ENCODE results near the gene CCNJL. TPM values are rescaled to one million over a fixed set of nuclear protein-coding genes. Genes with fewer than 3 reads are reported as not detected.
"Not testable (repeated sequence)": the region's sequence is repeated elsewhere in the genome, so short reads cannot be mapped to it uniquely, and the experiment has no call there.

CCNJL gene
- total RNA-seq, 1 donor = 0.94 TPM

- Histone ChIP-seq H3K4me3 (ENCODE audit: low read length) (no peak overlapping the region), H3K4me1 (ENCODE audit: insufficient read depth, low read length) (no peaks in the 10 kb centered on the region), H3K9me3 (ENCODE audit: low read depth, low read length) (no peaks in the 10 kb centered on the region), H3K27me3 (ENCODE audit: insufficient read depth, low read length) (no peaks in the 10 kb centered on the region)
Measured at GRCh38 chr5:160250226-160250625, 62.1 kb downstream of the CCNJL start.

- not testable (repeated sequence) for H3K4me3 ChIP-seq (ENCODE audit: low read length); H3K9me3 ChIP-seq (ENCODE audit: low read depth, low read length); H3K27me3 ChIP-seq (ENCODE audit: insufficient read depth, low read length); H3K4me1 ChIP-seq (ENCODE audit: insufficient read depth, low read length)
Measured at GRCh38 chr5:160249570-160249969, 62.8 kb downstream of the CCNJL start.

GRCh38 chr5:160245506-160246086 lies 66.8 kb downstream of the CCNJL start:
- no peaks in the 10 kb centered on the region for H3K4me1 ChIP-seq (ENCODE audit: insufficient read depth, low read length)
- H3K9me3 ChIP-seq (ENCODE audit: low read depth, low read length) = no peaks in the 10 kb centered on the region
- no peak overlapping the region for H3K4me3 ChIP-seq (ENCODE audit: low read length)
- H3K27me3 ChIP-seq (ENCODE audit: insufficient read depth, low read length) = no peaks in the 10 kb centered on the region

- Histone ChIP-seq H3K4me3 (ENCODE audit: low read length) (no peak overlapping the region), H3K27me3 (ENCODE audit: insufficient read depth, low read length) (no peaks in the 10 kb centered on the region), H3K4me1 (ENCODE audit: insufficient read depth, low read length) (no peaks in the 10 kb centered on the region), H3K9me3 (ENCODE audit: low read depth, low read length) (no peaks in the 10 kb centered on the region)
Measured at GRCh38 chr5:160242145-160242544, 70.2 kb downstream of the CCNJL start.

- H3K4me3 ChIP-seq (ENCODE audit: low read length) = no peak overlapping the region
- no peaks in the 10 kb centered on the region for H3K4me1 ChIP-seq (ENCODE audit: insufficient read depth, low read length)
- no peaks in the 10 kb centered on the region for H3K9me3 ChIP-seq (ENCODE audit: low read depth, low read length)
- H3K27me3 ChIP-seq (ENCODE audit: insufficient read depth, low read length) = no peaks in the 10 kb centered on the region
Measured at GRCh38 chr5:160240350-160240749, 72.0 kb downstream of the CCNJL start.

DNA sequence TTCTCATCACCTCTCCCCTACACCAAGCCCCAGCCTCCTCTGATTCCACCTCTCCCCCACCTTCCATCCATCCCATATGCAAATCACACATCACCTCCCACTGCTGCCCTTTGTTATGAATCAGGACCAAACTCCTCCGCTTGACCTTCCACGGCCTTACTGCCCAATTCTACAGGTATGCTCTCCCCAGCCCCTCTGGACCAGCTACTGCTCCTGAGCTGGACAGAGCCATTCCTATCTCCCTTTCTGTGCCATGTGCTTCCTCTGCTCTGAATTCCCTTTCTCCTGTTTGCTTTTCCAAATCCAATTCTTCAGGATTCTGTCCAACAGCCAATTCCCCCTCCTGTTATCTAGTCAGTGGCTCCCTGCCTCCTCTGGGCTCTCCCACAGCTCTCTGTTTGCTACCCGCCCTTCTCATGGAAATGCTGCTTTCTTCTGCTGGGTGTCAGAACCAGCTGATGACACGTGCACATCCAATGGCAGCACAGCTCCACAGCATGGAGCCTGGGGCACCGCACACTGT lies 74.7 kb downstream of the CCNJL start:
- H3K4me3 ChIP-seq (ENCODE audit: low read length) = no peak overlapping the region
- H3K4me1 ChIP-seq (ENCODE audit: insufficient read depth, low read length) = no peaks in the 10 kb centered on the region
- no peaks in the 10 kb centered on the region for H3K9me3 ChIP-seq (ENCODE audit: low read depth, low read length)
- H3K27me3 ChIP-seq (ENCODE audit: insufficient read depth, low read length) = no peaks in the 10 kb centered on the region

GRCh38 chr5:160235731-160236130 lies 76.6 kb downstream of the CCNJL start:
- H3K4me1 ChIP-seq (ENCODE audit: insufficient read depth, low read length) = no peaks in the 10 kb centered on the region
- H3K9me3 ChIP-seq (ENCODE audit: low read depth, low read length) = no peaks in the 10 kb centered on the region
- H3K27me3 ChIP-seq (ENCODE audit: insufficient read depth, low read length) = no peaks in the 10 kb centered on the region
- no peak overlapping the region for H3K4me3 ChIP-seq (ENCODE audit: low read length)

- Histone ChIP-seq H3K4me1 (ENCODE audit: insufficient read depth, low read length) (no peaks in the 10 kb centered on the region), H3K9me3 (ENCODE audit: low read depth, low read length) (no peaks in the 10 kb centered on the region), H3K27me3 (ENCODE audit: insufficient read depth, low read length) (no peaks in the 10 kb centered on the region), H3K4me3 (ENCODE audit: low read length) (no peak overlapping the region)
Measured at GRCh38 chr5:160233215-160233614, 79.1 kb downstream of the CCNJL start.

- Histone ChIP-seq H3K9me3 (ENCODE audit: low read depth, low read length) (no peaks in the 10 kb centered on the region), H3K4me1 (ENCODE audit: insufficient read depth, low read length) (no peaks in the 10 kb centered on the region), H3K27me3 (ENCODE audit: insufficient read depth, low read length) (no peaks in the 10 kb centered on the region), H3K4me3 (ENCODE audit: low read length) (no peak overlapping the region)
Measured at GRCh38 chr5:160231783-160232342, 80.5 kb downstream of the CCNJL start.

GRCh38 chr5:160230686-160231527 lies 81.5 kb downstream of the CCNJL start:
- H3K9me3 ChIP-seq (ENCODE audit: low read depth, low read length) = no peaks in the 10 kb centered on the region

DNA sequence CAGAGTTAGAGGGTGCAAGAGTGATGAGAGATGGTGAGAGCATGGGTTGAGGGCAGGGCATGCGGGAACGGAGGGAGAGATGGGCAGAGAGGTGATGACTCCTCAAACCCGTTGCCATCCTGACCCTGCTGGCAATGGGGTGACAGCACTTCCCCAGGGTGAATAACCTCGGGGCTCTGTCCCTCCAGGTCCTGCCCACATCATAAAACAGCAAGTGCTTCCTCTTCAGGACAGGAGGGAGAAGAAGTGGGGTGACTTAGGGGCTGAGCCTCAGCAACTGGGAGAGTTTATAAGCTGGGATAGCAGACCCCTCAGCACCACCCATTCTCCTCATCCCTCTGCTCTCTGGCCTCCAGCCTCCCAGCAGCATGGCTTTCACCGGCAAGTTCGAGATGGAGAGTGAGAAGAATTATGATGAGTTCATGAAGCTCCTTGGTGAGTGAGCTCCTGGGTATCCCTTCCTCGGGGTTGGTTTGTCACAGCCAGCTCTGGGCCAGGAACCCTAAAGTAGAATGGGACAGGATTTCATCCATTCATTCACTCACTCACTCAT lies 83.1 kb downstream of the CCNJL start, which contains the start of gene FABP6:
TSS of gene FABP6 (plus strand) at position 317 of the 553 bp plus-strand sequence. CDS start at position 369, 52 bp downstream.
- no peaks in the 10 kb centered on the region for H3K27me3 ChIP-seq (ENCODE audit: insufficient read depth, low read length)
- H3K9me3 ChIP-seq (ENCODE audit: low read depth, low read length) = no peaks in the 10 kb centered on the region
- no peaks in the 10 kb centered on the region for H3K4me1 ChIP-seq (ENCODE audit: insufficient read depth, low read length)
- H3K4me3 ChIP-seq (ENCODE audit: low read length) = no peak within 1 kb of the TSS

More at GRCh38 chr5:160230686-160231527, 81.5 kb downstream of the CCNJL start:
- H3K4me1 ChIP-seq (ENCODE audit: insufficient read depth, low read length) = no peaks in the 10 kb centered on the region
- H3K27me3 ChIP-seq (ENCODE audit: insufficient read depth, low read length) = no peaks in the 10 kb centered on the region
- H3K4me3 ChIP-seq (ENCODE audit: low read length) = no peak overlapping the region

- no peaks in the 10 kb centered on the region for H3K9me3 ChIP-seq (ENCODE audit: low read depth, low read length)
- no peaks in the 10 kb centered on the region for H3K27me3 ChIP-seq (ENCODE audit: insufficient read depth, low read length)
- H3K4me3 ChIP-seq (ENCODE audit: low read length) = no peak overlapping the region
- H3K4me1 ChIP-seq (ENCODE audit: insufficient read depth, low read length) = no peaks in the 10 kb centered on the region
Measured at GRCh38 chr5:160227012-160227411, 85.4 kb downstream of the CCNJL start.

DNA sequence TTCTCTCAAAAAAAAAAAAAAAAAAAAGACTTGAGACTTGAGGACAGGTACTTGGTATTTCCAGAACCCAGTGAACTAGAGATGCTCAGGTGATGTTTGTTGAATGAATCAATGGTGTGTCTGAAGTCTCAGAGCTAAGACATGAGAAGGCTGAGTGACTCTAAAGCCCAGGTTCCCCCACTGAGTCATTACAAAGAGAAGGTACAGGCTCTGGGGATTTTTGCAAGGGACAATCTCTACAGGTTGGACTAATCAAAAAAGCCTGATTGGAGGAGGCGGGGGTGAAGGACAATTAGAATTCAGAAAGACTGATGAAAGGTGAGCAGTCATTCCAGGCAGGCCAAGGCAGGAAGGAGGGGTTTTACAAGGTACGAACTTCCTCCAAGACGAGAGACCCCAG lies 91.3 kb downstream of the CCNJL start:
- no peak overlapping the region for H3K4me3 ChIP-seq (ENCODE audit: low read length)
- H3K4me1 ChIP-seq (ENCODE audit: insufficient read depth, low read length) = no peaks in the 10 kb centered on the region
- H3K27me3 ChIP-seq (ENCODE audit: insufficient read depth, low read length) = no peaks in the 10 kb centered on the region

GRCh38 chr5:160219356-160219755 lies 93.0 kb downstream of the CCNJL start:
- Histone ChIP-seq H3K27me3 (ENCODE audit: insufficient read depth, low read length) (no peaks in the 10 kb centered on the region), H3K4me3 (ENCODE audit: low read length) (no peak overlapping the region), H3K9me3 (ENCODE audit: low read depth, low read length) (no peaks in the 10 kb centered on the region)

More for the DNA sequence above, 91.3 kb downstream of the CCNJL start:
- H3K9me3 ChIP-seq (ENCODE audit: low read depth, low read length) = no peaks in the 10 kb centered on the region

DNA sequence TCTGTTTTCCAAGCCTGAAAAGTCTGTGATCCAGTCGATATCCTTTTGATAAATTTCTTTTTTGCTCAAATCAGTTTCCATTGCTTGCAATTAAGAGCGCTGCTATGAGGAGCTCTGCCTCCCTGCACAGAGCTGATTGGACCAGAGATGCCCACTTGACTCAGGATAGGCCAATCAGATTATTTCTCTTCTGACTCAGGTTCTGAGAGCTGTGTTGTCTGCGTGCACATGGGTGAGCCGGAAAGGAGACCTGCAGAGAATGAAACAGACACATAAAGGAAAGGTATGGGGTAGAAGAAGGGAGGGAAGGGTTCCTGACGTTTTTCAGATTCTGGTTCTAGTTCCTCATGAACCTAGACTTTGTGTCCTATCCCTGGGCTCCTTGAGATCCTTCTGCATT lies 98.8 kb downstream of the CCNJL start:
- Histone ChIP-seq H3K4me3 (ENCODE audit: low read length) (no peak overlapping the region), H3K4me1 (ENCODE audit: insufficient read depth, low read length) (no peaks in the 10 kb centered on the region), H3K9me3 (ENCODE audit: low read depth, low read length) (no peaks in the 10 kb centered on the region), H3K27me3 (ENCODE audit: insufficient read depth, low read length) (no peaks in the 10 kb centered on the region)

More at GRCh38 chr5:160219356-160219755, 93.0 kb downstream of the CCNJL start:
- no peaks in the 10 kb centered on the region for H3K4me1 ChIP-seq (ENCODE audit: insufficient read depth, low read length)
